Stimulated activated CD4-positive, alpha-beta T cell treated with anti-CD3 and anti-CD28 coated beads, Interleukin-1b, Interleukin-23, amount 100 ng/mL, for 4 hours (primary cell): Measurements from ENCODE around the gene TRAF3IP3.
"Not testable (repeated sequence)": the region's sequence is repeated elsewhere in the genome, so short reads cannot be mapped to it uniquely, and the experiment has no call there.

Source experiments
- DNase-seq, 2 donors: peaks; one replicate each; pipeline ENCODE4 v3.0.0-alpha.2; 2020; ENCODE audit warnings: low read depth in 2 of 2

The TRAF3IP3 gene

GRCh38 chr1:209768354-209768774, 12.5 kb downstream of the TRAF3IP3 start:
- peak; percentile 57 to 66 for DNase-seq

- DNase-seq, result peak; percentile 52
Measured at GRCh38 chr1:209769171-209769904, 13.5 kb downstream of the TRAF3IP3 start.

DNA sequence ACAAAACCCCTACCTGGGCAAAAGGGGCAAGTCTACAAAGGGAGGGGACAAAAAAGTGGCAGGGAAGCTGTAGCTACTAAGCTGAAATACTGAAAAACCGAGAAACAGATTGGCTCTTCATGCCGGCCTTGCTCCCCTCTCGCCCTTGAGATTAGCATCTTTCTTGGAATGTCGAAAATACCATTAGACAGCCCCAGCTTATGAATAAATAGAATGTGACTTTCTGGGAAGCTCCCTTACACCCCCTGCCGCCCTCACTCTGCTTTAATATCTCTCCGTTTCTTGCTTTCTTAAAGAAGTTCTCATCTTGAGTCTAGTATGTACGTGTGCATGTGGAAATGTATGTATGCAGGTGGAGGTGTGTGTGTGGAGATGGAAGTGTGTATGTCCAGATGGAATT, 14.1 kb downstream of the TRAF3IP3 start:
- DNase-seq, result no peak

DNA sequence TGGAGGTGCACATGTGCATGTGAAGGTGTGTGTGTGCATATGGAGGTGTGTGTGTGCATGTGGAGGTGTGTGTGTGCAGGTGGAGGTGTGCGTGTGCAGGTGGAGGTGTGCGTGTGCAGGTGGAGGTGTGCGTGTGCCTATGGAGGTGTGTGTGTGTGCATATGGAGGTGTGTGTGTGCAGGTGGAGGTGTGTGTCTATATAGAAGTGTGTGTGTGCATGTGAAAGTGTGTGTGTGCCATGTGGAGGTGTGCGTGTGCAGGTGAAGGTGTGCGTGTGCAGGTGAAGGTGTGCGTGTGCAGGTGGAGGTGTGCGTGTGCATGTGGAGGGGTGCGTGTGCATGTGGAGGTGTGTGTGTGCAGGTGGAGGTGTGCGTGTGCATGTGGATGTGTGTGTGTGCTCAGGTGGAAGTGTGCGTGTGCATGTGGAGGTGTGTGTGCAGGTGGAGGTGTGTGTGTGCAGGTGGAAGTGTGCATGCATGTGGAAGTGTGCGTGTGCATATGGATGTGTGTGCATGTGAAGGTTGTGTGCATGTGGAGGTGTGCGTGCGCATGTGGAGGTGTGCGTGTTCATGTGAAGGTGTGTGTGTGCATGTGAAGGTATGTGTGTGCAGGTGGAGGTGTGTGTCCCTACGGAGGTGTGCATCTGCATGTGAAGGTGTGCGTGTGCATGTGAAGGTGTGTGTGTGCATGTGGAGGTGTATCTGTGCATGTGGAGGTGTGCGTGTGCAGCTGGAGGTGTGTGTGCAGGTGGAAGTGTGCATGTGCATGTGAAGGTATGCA, 15.0 kb downstream of the TRAF3IP3 start:
- DNase-seq, result no peak

GRCh38 chr1:209772126-209772525, 16.3 kb downstream of the TRAF3IP3 start:
- no peak for DNase-seq

DNA sequence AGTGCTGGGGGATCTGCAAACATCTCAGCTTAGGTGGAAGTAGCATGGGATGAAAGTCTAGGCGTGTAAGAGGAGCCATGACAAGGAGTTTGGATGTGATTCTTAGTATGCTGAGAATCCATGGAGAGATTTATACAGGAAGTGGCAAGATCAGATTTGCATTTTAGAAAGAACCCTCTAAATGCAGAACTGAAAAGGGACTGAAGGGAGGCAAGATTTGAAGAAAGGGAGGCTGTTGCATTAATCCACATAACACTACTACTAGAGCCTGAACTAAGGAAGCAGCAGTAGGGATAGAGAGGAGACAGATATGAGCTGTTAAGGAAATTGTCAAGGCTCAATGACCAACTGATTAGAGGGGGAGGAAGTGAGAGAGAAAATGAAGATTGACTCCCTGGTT, 18.7 kb downstream of the TRAF3IP3 start:
- no peak for DNase-seq

GRCh38 chr1:209775678-209776077, 19.8 kb downstream of the TRAF3IP3 start:
- DNase-seq, result no peak

DNA sequence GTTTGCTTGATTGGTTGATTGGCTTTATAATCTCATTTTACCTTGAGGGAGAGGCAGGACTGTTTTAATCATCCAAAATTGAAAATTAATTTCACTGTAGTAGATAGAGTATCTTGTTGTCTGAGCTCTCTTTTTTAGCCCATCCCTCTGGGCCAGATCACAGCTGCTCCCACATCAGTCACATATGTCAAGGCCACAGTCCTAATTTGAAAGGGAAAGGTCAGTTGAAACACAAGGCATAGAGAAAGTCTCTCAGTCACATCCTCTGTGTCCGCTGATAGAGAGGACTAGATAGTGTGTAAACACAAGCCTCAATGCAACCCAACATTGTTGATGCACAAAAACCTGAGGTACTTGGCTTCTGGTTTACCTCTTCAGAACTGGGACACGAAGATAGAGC, 21.7 kb downstream of the TRAF3IP3 start:
- DNase-seq, result no peak

- DNase-seq, result no peak
Measured at GRCh38 chr1:209778102-209778501, 22.2 kb downstream of the TRAF3IP3 start.

DNA sequence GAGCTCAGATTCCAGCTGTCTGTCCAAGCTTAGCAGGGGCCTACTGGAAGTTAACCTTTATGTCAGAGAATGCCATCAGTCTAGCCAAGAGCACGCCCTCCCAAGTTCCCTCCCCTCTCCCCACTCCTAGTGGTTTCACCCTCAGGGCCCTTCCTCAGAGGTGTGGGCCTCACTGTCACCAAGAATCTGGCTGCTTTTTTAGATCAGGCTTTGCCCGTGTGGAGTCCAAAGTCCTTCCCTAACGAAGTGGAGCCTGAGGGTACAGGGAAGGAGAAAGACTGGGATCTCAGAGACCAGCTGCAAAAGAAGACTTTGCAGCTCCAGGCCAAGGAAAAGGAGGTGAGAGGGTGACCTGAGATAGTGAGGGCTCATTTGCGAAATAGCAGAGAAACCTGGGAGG, 24.4 kb downstream of the TRAF3IP3 start:
- no peak for DNase-seq

DNA sequence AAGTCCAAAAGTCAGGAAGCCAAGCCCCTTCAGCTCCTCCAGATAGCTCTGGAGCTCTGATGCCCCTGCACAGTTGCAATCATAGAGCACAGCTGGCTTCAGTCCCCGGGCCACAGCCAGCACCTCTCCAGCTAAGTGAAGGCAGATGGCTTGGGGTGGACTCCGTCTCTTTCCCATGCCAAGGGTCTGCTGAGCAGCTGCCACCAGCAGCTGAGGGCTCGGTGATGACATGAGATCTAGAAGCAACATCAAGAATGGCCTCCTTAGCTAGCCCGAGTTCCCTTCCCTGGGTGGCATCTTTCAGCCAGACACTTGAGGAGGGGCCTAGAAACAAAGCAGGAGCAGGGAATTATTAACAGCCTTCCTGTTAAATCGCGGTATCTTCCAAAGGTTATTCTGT, 27.5 kb downstream of the TRAF3IP3 start:
- DNase-seq, result no peak

DNA sequence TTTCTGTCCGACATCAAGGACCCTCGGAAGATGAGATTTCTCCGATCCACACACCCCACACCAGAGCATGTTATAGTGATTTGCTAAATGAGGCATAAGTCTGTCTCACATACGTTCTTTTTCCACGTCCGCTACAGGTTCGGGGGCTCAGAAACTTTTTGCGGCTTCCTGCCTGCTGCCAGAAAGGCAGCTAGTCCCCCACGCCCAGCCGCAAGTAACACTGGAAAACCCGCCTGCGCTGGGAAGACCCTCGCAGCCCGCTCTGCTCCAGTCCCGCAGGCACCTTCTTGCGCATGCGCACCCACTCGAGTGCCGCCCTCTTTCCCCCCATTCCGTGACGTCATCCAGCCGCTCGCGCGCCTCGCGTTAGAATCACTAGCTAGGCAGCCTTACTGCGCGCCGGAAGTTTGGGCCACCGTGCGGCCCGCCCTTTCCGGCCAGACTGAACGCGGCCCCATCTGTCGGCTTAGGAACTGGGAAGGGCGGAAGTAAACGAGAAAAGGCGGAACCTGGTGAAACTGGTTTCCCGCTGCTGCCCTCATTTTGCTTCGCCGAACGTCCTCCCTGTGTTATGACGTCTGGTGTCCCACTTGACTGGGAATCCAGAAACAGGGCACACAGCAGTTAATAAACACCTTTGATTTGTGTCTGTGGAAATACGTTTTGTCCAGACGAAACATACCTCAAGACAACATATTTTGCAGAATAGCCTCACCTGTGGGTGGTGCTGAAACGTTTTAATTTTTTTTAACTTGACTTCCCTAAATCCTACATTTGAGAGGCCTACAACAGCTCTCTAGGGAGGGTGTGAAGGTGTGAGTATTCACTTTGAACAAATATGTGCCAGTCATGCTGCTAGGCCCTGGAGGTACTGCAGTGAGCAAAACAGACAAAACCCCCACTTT, 28.7 kb downstream of the TRAF3IP3 start, which contains the start of gene C1orf74:
TSS of gene C1orf74 (minus strand) at position 295 of the 905 bp plus-strand sequence. CDS start 925 bp downstream, outside the sequence.
- DNase-seq, result peak; percentile 98 to 99

- no peak for DNase-seq
Measured at GRCh38 chr1:209785592-209785991, 29.7 kb downstream of the TRAF3IP3 start.

- DNase-seq, result no peak
Measured at GRCh38 chr1:209786146-209786545, 30.3 kb downstream of the TRAF3IP3 start.

DNA sequence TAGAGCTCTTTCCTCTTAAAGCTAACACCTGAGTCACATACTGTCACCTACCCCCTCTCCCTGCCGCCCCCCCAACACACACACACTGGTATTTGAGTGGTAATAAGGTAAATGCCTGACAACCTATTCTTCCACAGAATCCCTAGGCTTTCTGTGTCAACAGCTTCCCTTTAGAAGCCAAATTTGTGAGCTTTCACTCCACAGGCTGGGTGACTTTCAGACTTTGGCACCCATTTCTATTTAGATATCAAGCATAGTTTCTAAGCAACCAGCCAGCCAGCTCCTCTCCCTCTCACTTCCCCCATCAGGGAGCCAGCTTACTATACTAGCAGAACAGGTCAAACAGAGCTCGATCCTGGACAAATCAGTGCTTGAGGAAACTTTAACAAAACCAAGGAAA, 31.7 kb downstream of the TRAF3IP3 start:
- no peak for DNase-seq

DNA sequence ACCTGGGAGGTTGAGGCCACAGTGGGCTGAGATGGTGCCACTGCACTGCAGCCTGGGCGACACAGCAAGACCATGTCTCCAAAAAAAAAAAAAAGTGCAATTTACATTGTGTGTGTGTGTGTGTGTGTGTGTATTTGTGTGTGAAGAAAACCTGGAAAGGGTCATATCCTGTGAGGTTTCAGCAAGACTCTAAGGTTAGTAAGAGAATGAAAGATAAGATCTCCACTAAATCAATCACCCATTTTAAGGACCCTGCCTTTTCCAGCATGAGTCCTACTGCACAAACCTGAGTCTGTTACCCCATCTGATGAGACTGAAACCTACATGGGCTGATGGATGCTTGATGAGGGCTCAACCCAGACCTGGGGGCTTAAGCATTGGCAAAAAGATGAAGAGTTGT, 33.4 kb downstream of the TRAF3IP3 start:
- DNase-seq, result no peak

DNA sequence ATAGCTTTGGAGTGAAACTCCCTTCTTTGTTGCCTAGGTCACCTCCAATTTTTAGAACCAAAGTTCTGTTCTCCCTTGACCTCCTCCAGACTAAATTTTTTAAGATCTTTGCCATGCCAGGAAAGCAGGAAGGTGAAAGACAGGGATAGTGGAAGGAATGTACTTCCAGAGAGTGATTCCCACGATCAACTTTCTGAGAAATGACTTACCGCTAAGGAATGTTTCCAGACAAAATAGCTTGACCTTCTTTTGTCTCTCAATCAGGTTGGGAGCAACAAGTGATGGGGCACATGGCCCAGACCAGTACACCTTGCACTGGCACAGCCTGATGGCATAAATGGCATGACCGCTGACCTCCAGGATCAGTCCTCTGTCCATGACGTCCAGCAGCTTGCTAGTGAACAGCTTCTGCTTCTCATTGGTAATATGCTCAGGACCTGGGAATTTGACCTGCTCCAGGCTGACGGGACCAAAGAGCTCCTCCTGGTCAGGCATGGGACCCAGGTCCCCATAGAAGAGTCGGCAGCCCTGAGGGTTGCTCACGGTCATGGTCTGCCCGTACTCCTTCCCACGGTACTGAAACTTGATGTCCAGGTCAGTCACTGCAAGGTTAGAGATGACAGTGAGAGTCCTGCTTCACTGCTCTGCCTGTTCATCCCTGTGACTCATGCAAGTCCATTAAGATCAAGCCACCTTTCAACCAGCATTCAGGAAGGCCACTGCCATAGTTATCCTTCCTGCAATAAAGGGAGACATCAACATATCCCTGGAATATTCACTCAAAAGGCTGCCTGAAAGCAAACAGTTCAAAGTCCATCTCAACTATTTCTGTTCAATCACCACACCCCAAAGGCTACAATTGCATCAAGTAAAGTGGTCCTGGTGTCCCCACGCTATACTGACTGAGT, 34.7 kb downstream of the TRAF3IP3 start:
- no peak for DNase-seq

- no peak for DNase-seq
Measured at GRCh38 chr1:209791920-209792319, 36.1 kb downstream of the TRAF3IP3 start.

- not testable (repeated sequence) for DNase-seq
Measured at GRCh38 chr1:209793711-209794110, 37.9 kb downstream of the TRAF3IP3 start.

DNA sequence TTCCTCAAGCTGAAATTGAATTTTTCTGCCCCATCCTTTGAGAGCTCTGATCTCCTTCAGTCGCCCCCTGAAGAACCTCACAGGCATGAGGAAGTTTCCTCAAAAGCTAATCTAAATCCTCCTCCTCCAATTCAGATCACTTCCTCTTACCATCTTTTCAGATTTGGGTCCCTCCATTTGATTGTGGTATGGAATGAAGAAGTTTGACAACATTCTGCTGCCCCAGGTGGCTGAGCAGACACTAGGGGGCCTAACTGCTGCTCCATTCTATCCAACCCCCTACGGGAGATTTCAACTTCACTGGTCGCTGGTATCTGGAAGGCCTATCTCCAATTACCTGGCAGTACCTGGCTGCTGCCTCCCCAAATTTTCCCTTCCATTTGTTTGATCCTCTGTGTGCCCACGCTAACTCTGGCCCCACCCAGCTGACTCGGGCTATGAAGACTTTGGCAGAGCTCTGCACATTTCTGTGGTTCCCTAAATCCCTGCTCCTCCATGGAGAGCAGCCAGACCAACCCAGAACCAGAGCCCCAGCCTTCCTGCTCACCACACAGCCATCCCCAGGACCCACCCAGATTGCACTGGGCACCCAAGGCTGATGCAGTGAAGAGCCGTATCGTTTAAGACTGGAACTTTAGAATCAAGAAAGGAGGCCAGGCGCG, 42.3 kb downstream of the TRAF3IP3 start:
- DNase-seq, result no peak
